Stomach smooth muscle (tissue), 2 donors: ENCODE data around the gene PNLIPRP2.

Experiments
- H3K27ac ChIP-seq: one replicate; pipeline ENCODE4 v1.7.0; 2013; ENCODE audit warnings: mild to moderate bottlenecking, low read length, inconsistent platforms
- H3K27me3 ChIP-seq, 2 donors: one replicate each; pipeline ENCODE4 v1.7.0; 2013; ENCODE audit warnings: low read length in 2 of 2; ENCODE audit not compliant: insufficient read depth in 2 of 2, control insufficient read depth in 1 of 2
- H3K36me3 ChIP-seq, 2 donors: one replicate each; pipeline ENCODE4 v1.7.0; 2013; ENCODE audit warnings: low read length in 2 of 2; ENCODE audit not compliant: control insufficient read depth in 2 of 2, insufficient read depth in 2 of 2
- H3K4me1 ChIP-seq: one replicate; pipeline ENCODE4 v1.7.0; 2013; ENCODE audit warnings: low read length; ENCODE audit not compliant: control insufficient read depth, insufficient read depth
- H3K4me3 ChIP-seq, 2 donors: one replicate each; pipeline ENCODE4 v1.7.0; 2013; ENCODE audit warnings: low read length in 2 of 2
- H3K9ac ChIP-seq, 2 donors: one replicate each; pipeline ENCODE4 v1.7.0; 2013; ENCODE audit warnings: low read length in 2 of 2, mild to moderate bottlenecking in 1 of 2
- H3K9me3 ChIP-seq, 2 donors: one replicate each; pipeline ENCODE4 v1.7.0; 2013; ENCODE audit warnings: low read length in 2 of 2; ENCODE audit not compliant: control insufficient read depth in 2 of 2
- donor health status: healthy.
- donor health status: Pancreatic carcinoma.

Gene PNLIPRP2

DNA sequence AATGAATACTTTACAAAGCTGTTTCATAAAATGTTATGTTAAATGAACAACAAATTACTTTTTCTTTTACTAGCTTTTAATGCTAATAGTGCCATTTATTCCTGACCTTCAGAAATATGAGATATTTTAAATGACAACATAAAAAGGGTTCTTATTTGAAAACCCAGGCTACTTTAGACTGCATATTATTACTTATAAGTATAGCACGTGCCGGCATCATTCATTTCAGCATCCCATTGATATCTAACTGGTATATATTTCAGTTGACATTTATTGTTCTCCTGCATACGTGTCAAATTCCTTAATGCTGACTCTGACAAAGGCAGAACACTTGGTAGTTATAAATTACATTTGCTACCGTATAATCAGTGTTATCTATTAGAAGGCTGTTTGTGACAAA, 35.3 kb downstream of the PNLIPRP2 start:
- Histone ChIP-seq H3K4me1 (no peaks in the 10 kb centered on the region), H3K9me3 (no peaks in the 10 kb centered on the region), H3K36me3 (no peaks in the 10 kb centered on the region), H3K4me3 (no peak overlapping the region), H3K27ac (no peak overlapping the region), H3K9ac (no peak overlapping the region), H3K27me3 (peaks cover 0 to 6% of the 10 kb centered on the region in 2 donors)

DNA sequence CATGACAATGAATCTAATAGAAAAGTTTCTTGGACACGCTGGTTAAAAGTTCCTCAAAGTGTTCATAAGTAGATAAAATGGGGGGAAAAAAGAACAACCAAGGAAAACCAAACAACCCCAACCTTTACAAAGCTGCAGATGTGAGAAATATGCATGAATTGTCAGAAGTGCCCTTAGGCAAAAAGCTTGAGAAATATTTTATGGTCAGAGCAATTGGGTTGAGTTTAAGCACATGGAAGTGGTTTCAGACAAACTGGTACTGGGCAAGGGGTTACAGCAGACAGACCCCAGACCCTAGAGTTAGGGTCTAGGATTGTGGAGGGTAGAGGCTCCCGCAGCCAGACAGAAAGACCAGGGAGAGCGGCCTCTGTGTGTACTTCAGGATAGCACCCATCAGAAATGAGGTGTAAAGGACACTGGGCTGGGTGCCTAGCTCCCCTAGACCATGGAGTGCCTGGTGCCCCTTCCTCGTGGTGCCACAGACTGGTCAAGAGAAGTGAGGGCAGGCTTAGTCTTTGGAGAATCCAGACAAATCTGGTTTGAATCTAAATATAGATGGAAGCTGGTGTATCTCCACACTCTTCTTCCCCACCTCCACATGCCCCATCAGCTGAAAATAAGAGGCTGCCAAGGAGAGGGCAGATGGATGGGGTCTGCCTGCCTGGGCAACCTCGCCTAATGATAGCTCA, 37.3 kb downstream of the PNLIPRP2 start:
- Histone ChIP-seq H3K27me3 (peaks cover 0 to 6% of the 10 kb centered on the region in 2 donors), H3K9ac (no peak overlapping the region)

DNA sequence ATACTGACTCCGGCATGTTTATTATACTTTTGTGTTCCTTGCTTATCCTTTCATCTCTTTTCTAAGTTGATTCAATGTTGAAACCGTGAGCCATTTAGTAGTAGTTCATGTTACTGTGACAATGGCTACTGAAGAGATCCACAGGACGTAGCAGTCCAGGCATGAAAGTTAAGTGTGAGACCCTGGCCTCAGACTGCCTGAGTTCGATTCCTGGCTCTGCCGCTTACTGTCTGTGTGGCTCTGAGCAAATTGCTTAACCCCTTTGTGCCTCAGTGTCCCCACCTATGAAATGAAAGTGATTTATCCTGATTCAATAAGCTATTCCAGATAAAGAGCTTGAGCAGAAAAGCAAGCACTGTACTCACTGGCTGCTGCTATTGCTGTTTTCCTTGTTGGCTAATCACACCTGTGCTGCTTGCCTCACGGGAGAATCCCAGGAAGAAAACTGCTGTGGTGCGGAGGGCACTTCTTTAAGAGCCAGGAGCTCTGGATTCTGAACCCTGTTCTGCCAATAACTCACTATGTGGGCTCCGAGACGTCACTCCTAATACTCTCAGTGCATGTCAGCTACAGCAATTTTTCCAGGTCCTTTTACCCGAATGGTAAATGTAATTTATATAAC, 38.4 kb downstream of the PNLIPRP2 start:
- no peak overlapping the region for H3K27ac ChIP-seq
- no peak overlapping the region for H3K9ac ChIP-seq
- no peak overlapping the region for H3K4me3 ChIP-seq
- H3K27me3 ChIP-seq: peaks cover 0 to 6% of the 10 kb centered on the region in 2 donors
- H3K4me1 ChIP-seq: no peaks in the 10 kb centered on the region
- no peaks in the 10 kb centered on the region for H3K36me3 ChIP-seq
- H3K9me3 ChIP-seq: no peaks in the 10 kb centered on the region

More for the DNA sequence above, 37.3 kb downstream of the PNLIPRP2 start:
- Histone ChIP-seq H3K4me3 (no peak overlapping the region), H3K4me1 (no peaks in the 10 kb centered on the region), H3K9me3 (no peaks in the 10 kb centered on the region), H3K27ac (no peak overlapping the region), H3K36me3 (no peaks in the 10 kb centered on the region)

DNA sequence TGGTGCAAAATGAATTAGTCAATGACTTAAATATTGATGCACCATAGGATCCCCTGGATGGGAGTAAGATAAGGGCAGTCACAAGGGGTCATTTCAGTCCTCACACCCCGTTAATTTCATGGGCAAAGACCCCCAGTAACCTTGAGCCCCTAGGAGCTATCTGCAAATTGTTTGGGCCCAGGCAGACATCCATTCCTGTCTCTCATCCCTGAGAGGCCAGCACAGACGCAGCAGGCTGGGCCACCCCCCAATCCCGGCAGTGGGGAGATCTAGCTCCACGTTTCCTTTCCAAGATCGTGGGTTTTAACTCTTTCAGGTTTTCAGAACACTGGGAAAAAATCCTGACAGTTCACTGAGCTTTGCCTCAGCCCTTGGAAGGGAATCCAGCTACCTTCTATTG, 40.1 kb downstream of the PNLIPRP2 start:
- Histone ChIP-seq H3K4me1 (peaks cover 10% of the 10 kb centered on the region), H3K36me3 (no peaks in the 10 kb centered on the region), H3K9me3 (no peaks in the 10 kb centered on the region), H3K4me3 (no peak overlapping the region), H3K9ac (no peak overlapping the region), H3K27me3 (no peaks in the 10 kb centered on the region), H3K27ac (no peak overlapping the region)

DNA sequence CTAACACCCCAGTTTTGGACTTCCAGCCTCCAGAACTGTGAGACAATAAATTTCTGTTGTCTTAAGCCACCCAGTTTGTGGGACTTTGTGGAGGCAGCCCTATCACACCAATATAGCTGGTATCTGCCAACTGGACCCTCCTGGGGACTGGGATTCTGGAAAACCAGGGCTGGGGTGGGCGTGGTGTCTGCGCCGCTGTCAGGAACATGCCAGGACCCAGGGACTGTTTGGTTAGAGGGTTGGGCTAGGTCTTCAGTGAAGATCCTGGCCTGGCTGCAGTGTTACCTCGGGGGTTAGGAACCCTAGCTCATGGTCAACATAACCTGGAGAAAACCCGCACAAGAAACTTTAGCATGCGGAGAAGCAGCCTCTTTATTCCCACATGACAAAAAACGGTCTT, 42.6 kb downstream of the PNLIPRP2 start:
- Histone ChIP-seq H3K4me1 (peaks cover 13% of the 10 kb centered on the region), H3K36me3 (no peaks in the 10 kb centered on the region), H3K9ac (no peak overlapping the region), H3K4me3 (no peak overlapping the region), H3K27ac (no peak overlapping the region), H3K9me3 (peaks cover 0 to 7% of the 10 kb centered on the region in 2 donors), H3K27me3 (no peaks in the 10 kb centered on the region)

DNA sequence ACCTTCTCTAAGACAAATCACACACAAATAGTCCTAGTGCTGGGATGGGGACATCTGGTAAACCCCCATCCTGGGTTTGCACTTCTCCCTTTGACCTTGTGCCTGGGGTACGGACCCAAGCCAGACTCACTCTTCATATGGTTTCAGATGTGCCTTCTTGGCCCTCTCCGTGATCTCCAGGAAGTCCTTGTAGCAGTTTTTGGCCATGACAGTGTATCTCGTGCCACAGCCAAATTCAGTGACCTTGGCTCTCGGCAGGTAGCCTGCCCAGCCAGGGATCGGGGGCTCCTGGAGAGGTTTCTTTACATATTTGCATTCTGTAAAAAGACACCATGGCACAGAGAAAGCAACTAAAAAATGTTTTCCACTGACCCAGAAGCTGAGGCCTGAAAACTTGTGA, 43.9 kb downstream of the PNLIPRP2 start:
- Histone ChIP-seq H3K4me3 (no peak overlapping the region), H3K9ac (no peak overlapping the region), H3K27me3 (no peaks in the 10 kb centered on the region), H3K27ac (no peak overlapping the region), H3K9me3 (peaks cover 0 to 7% of the 10 kb centered on the region in 2 donors), H3K4me1 (peaks cover 13% of the 10 kb centered on the region), H3K36me3 (no peaks in the 10 kb centered on the region)

DNA sequence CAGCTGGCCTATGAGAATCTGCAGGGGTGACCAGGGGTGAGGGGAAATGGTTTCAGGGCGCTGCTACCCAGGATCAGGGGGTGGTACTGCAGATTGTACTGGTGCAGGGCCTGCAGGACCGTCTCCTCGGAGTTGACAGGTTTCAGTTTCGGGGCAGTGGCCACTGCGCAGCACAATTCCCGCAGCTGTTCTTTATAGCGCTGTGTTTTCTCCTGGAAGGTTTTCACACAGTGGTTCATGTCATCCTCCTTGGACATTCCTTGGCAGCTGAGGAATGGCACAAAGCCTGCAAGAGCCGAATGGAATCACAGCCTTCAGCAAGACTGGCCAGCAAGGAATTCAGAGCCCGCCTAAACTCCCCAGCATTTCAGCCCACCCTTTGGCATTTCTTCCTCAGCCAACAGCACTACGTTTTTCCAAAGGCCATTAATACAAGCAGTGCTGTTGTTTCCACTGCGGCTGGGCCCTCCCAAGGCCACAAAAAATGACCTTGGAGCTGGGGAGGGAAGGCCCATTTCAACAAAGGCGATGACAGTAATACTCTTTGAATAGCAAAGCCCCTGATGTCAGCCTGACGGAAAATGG, 44.9 kb downstream of the PNLIPRP2 start:
- peak overlapping the region; percentile 16 to 51 for H3K9ac ChIP-seq
- peak overlapping the region; percentile 33 to 69 for H3K4me3 ChIP-seq

DNA sequence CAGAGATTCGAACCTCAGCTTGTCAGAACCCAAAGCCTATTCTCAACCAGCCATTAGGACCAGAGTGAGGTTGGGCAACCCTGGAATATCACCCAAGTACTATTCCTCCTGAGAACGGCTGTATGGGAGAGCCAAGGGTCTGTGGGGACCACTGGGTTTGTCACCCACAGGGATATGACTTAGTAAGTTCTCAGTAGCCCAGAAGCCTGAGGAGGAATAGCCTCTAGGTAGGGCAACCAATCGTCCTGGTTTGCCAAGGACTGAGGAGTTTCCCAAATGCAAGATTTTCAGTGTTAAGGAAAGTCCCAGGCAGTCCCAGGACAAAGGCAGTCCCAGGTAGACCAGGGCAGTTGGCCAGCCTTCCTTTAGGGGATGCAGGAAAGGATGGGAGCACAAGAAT, 46.7 kb downstream of the PNLIPRP2 start:
- peaks cover 0 to 5% of the 10 kb centered on the region in 2 donors for H3K36me3 ChIP-seq
- H3K4me1 ChIP-seq: peaks cover 15% of the 10 kb centered on the region

More for the DNA sequence above, 44.9 kb downstream of the PNLIPRP2 start:
- Histone ChIP-seq H3K36me3 (no peaks in the 10 kb centered on the region), H3K27me3 (peaks cover 2% of the 10 kb centered on the region in 2 donors), H3K27ac (peak overlapping the region; percentile 46), H3K4me1 (peaks cover 15% of the 10 kb centered on the region), H3K9me3 (peaks cover 0 to 7% of the 10 kb centered on the region in 2 donors)

DNA sequence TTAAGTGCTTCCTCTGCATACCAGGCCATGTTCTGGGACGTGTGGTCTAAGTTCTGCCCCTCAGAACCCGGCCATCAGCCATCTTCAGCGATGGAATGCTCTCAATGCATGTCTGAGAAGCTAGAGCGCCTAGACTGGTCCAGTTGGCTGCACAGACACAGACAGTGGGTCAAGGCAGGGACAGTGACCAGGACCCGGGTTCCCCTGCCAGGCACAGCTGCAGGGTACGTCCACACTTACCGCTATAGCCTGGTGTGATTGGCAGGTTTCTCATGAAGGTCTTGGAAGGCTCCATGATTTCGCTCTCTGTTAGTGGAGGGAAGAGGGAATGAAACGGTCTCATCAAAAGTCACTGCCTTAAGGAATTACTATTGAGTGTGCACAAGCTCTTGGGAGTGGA, 47.3 kb downstream of the PNLIPRP2 start:
- H3K9ac ChIP-seq: no peak overlapping the region

More for the DNA sequence above, 46.7 kb downstream of the PNLIPRP2 start:
- Histone ChIP-seq H3K27ac (no peak overlapping the region), H3K9me3 (peaks cover 0 to 7% of the 10 kb centered on the region in 2 donors), H3K4me3 (no peak overlapping the region), H3K9ac (no peak overlapping the region), H3K27me3 (peaks cover 4 to 5% of the 10 kb centered on the region in 2 donors)

DNA sequence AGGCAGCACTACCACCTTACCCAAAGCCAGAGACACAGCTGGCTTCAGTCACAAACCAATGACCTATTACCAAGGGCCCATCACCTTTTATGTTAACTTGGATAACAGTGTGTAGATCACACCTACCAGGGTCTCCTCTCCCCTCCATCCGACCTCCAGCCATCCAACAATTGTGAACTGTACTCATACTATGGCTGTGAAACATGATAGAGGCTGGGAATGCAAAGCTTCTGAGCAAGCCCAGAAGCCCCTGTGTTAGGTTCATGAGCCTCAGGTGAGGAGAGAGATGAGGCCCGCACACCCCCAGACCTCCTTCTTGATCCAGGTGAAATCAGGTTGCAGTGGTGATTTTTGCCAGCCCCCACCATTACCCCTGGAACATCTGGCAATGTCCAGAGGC, 47.7 kb downstream of the PNLIPRP2 start:
- Histone ChIP-seq H3K4me3 (no peak overlapping the region), H3K36me3 (peaks cover 0 to 5% of the 10 kb centered on the region in 2 donors), H3K27ac (no peak overlapping the region)

More for the DNA sequence above, 47.3 kb downstream of the PNLIPRP2 start:
- Histone ChIP-seq H3K36me3 (peaks cover 0 to 5% of the 10 kb centered on the region in 2 donors), H3K4me3 (no peak overlapping the region), H3K27me3 (peaks cover 4 to 5% of the 10 kb centered on the region in 2 donors), H3K27ac (no peak overlapping the region), H3K4me1 (peaks cover 15% of the 10 kb centered on the region), H3K9me3 (peaks cover 0 to 7% of the 10 kb centered on the region in 2 donors)

More for the DNA sequence above, 47.7 kb downstream of the PNLIPRP2 start:
- Histone ChIP-seq H3K9me3 (peaks cover 0 to 7% of the 10 kb centered on the region in 2 donors), H3K4me1 (peaks cover 15% of the 10 kb centered on the region), H3K27me3 (peaks cover 4 to 5% of the 10 kb centered on the region in 2 donors), H3K9ac (no peak overlapping the region)
